NCI-H1092 treated with DMSO at 0.1 percent for 48 hours (cell line): ENCODE data around the gene IRF2BP2.

Source experiments
- DNase-seq: peaks from one replicate; lab custom pipeline; 2025; lab: John Stamatoyannopoulos, UW

IRF2BP2 gene

GRCh38 chr1:234556245-234556943, 53.6 kb downstream of the IRF2BP2 start:
- no peak for DNase-seq

- DNase-seq = no peak
These were observed 54.5 kb downstream of the IRF2BP2 start for GRCh38 chr1:234555390-234556024.

GRCh38 chr1:234554698-234555311, 55.2 kb downstream of the IRF2BP2 start:
- DNase-seq = peak; percentile 86
